Epithelial cell of esophagus (primary cell): ENCODE measurements around the gene FARP1.

Experiments used
- DNase-seq: peaks from one replicate; pipeline ENCODE4 v3.0.0; 2010; ENCODE audit warnings: low read depth
- H3K4me3 ChIP-seq: 2 replicates; pipeline ENCODE4 v1.5.1; 2011; ENCODE audit warnings: mild to moderate bottlenecking, low read length, control low read depth
- TF ChIP-seq, protein P1 (sequence below): IDR thresholded peaks from 2 replicates; pipeline ENCODE4 v1.5.1; 2011; ENCODE audit warnings: low read depth, mild to moderate bottlenecking, low read length, control low read depth, inconsistent platforms; ENCODE audit not compliant: insufficient read depth; ENCODE audit errors: missing control alignments

FARP1 gene

DNA sequence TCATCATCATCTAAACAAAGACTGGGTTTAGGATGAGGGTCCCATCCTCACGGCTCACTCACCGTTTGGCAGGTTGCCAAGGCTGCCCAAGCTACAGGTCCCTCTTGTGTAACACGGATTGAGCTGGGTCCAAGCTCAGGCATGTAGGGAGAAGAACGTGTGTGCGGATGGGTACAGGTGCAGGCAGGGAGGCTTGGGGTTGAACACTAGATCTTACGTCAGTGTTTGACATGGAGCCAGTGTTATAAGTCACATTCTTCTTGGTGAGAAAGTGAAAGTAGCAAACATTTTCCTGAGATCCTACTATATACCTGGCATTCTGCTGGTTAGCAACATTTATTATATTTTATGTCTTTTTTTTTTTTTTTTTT, 171.0 kb downstream of the FARP1 start:
- DNase-seq, result no peak
- TF ChIP-seq, protein P1, sequence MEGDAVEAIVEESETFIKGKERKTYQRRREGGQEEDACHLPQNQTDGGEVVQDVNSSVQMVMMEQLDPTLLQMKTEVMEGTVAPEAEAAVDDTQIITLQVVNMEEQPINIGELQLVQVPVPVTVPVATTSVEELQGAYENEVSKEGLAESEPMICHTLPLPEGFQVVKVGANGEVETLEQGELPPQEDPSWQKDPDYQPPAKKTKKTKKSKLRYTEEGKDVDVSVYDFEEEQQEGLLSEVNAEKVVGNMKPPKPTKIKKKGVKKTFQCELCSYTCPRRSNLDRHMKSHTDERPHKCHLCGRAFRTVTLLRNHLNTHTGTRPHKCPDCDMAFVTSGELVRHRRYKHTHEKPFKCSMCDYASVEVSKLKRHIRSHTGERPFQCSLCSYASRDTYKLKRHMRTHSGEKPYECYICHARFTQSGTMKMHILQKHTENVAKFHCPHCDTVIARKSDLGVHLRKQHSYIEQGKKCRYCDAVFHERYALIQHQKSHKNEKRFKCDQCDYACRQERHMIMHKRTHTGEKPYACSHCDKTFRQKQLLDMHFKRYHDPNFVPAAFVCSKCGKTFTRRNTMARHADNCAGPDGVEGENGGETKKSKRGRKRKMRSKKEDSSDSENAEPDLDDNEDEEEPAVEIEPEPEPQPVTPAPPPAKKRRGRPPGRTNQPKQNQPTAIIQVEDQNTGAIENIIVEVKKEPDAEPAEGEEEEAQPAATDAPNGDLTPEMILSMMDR, result no peak
- H3K4me3 ChIP-seq, result no peak overlapping the region

DNA sequence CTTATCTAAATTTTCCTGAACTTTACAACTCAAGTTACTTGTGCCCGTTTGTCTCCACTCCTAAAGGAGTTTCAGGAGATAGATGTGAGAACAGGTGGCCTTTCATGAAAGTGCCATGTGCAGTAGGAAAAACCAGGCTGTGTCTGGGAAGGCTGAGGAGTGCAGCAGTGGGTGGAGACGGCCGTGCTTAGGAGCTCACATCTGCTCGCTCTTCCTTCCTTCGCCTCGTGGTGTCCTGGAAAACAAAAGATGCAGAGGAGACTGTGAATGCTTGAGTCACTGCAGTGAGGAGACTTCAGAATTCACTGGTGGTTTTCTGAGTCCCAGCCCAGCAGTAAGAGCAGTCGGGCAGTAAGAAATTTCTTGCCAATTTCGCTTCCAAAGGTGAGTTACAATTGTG, 172.6 kb downstream of the FARP1 start:
- no peak for DNase-seq
- H3K4me3 ChIP-seq, result no peak overlapping the region
- TF ChIP-seq, protein P1, result no peak

DNA sequence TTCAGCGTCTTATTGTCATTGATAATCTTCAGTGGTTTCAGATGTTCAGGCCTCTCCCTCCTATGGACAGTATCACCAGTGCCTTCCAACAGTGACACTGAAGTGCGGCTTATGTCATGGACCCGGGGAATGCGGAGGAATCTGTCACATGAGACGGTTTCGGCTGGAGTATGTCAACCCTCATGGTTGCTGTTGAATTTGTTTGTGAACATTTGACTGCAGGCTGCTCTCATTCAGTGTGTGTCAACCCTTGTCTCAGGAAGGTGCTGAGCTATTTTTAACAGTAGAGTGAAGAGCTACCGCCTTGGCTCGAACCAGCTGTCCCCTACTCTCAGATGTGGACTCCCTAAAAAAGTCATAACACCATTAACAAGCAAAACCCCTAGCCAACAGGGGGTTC, 173.0 kb downstream of the FARP1 start:
- TF ChIP-seq, protein P1, result no peak

DNA sequence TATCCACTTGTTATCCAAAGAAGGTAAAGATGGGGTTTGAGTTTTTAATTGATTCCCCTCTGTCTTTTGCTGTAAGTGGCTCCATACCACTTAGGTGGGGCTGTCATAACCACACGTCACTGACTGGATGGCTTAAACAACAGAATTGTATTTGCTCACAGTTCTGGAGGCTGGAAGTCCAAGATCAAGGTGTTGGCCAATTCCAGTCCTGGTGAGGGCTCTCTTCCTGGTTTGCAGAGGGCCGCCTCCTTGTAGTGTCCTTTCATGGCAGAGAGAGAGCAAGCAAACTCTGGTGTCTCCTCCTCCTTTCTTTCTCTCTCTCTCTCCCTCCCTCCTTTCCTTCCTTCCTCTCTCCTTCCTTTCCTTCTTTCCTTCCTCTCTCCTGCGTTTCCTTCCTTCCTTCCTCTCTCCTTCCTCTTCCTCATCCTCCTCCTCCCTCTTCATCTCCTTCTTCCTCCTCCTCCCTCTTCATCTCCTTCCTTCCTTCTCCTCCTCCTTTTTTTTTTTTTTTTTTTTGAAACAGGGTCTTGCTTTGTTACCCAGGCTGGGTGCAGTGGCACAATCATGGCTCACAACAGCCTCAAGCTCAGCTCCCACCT, 174.8 kb downstream of the FARP1 start:
- H3K4me3 ChIP-seq, result no peak overlapping the region
- TF ChIP-seq, protein P1, result no peak
- DNase-seq, result no peak

More for the DNA sequence above, 173.0 kb downstream of the FARP1 start:
- H3K4me3 ChIP-seq, result no peak overlapping the region
- DNase-seq, result no peak

DNA sequence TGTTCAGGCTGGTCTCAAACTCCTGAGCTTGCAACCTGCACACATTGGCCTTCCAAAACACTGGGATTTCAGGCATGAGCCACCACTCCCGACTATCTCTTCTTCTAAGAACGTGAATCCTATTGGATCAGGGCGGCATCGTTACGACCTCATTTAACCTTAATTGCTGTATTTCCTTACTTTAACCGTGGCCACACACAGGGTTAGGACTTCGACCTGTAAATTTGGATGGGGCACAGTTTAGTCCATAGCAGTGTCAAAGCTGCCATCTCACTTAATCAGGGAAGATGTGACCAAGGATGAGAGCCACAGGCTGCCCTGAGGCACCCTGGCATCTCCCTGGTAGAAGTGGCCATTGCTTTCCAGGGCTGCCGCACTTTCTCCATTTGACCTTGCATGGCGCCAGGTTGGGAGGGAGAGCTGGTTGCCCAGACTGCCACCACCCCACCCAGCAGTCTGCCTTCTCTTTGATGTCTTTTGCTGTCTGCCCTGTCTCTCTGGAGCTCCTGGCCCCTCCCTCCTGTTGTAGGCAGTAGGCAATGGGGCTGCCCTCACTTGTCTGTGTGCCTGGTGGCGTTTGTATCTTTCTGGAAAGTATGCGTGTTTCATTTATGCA, 175.5 kb downstream of the FARP1 start:
- DNase-seq, result no peak
- TF ChIP-seq, protein P1, result no peak
- H3K4me3 ChIP-seq, result no peak overlapping the region

DNA sequence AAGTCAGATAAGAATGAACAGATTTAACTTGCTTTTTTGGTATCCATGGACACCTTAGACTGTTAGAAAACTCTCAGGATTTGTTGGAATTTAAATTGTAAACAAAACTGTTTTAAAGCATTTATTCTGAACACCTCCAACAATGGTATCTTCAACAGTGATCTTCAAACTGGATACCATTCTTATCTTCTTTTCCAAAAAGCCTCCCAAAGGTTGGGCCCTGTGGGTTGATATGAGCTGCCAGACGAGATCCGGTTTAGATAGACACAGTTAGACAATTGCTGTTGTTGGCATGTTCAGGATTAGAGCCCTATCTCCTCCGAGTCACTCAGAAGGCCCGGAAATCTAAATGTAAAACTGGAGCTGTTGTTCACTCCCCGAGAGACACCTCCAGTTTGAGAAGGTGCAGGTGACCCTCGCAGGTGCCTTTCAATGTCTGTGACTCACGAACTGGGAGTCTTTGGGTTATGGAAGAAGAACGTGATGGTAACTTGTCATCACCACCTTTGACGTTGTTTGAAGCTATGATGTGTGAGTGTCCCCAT, 177.7 kb downstream of the FARP1 start:
- TF ChIP-seq, protein P1, result no peak
- no peak for DNase-seq
- no peak overlapping the region for H3K4me3 ChIP-seq

DNA sequence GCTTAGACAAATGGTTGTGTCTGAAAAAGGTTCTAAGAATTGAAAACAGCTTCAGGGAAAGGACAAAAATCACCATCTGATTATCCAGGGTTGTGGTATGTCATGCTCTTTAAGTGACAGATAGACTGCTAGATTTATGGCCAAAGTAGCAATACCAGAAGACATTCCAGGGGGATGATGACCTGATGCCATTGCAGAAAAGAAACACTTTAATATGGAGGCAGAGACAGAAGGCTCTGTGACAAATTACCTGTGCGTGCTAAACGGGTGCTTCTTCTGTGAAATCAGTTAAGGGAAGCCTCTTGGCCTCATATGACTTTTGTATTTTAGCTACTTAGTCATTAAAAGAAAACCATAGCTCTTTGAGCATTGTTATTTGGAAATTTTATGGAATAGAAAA, 178.5 kb downstream of the FARP1 start:
- H3K4me3 ChIP-seq, result no peak overlapping the region
- TF ChIP-seq, protein P1, result no peak
- no peak for DNase-seq
